ENCODE results near the gene ZNF770. TPM values are rescaled to one million over a fixed set of nuclear protein-coding genes. Genes with fewer than 3 reads are reported as not detected.
A peak's percentile ranks its signal among the peaks of the same experiment; 100 is the strongest.
"Not testable (repeated sequence)": the region's sequence is repeated elsewhere in the genome, so short reads cannot be mapped to it uniquely, and the experiment has no call there.

Gene ZNF770
- polyA plus RNA-seq, 1 experiment: 26.9 TPM

- POLR2A ChIA-PET: interaction anchor here (0.7 kb wide), 1 partner anchor 374 kb away, joined by 4 read pairs; no protein-coding TSS in a partner anchor
- CTCF ChIA-PET: interaction anchor here (0.7 to 3.0 kb wide), 3 partner anchors 15 to 34 kb away, joined by 3 to 20 read pairs (median 4); partner anchors contain the start of gene AQR
- Histone ChIP-seq H3K9me3 (ENCODE audit: control insufficient read depth, insufficient read depth, low read length) (no peaks in the 10 kb centered on the region), H3K4me3 (ENCODE audit: low read depth, low read length) (no peak overlapping the region), H3K27me3 (ENCODE audit: control insufficient read depth, insufficient read depth, low read length) (no peaks in the 10 kb centered on the region), H3K27ac (ENCODE audit: low read depth, low read length) (no peak overlapping the region)
- DNase-seq (ENCODE audit: low read depth, low spot score): no peak
- TF ChIP-seq, protein P1, sequence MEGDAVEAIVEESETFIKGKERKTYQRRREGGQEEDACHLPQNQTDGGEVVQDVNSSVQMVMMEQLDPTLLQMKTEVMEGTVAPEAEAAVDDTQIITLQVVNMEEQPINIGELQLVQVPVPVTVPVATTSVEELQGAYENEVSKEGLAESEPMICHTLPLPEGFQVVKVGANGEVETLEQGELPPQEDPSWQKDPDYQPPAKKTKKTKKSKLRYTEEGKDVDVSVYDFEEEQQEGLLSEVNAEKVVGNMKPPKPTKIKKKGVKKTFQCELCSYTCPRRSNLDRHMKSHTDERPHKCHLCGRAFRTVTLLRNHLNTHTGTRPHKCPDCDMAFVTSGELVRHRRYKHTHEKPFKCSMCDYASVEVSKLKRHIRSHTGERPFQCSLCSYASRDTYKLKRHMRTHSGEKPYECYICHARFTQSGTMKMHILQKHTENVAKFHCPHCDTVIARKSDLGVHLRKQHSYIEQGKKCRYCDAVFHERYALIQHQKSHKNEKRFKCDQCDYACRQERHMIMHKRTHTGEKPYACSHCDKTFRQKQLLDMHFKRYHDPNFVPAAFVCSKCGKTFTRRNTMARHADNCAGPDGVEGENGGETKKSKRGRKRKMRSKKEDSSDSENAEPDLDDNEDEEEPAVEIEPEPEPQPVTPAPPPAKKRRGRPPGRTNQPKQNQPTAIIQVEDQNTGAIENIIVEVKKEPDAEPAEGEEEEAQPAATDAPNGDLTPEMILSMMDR (IDR thresholded peaks at IDR 0.05; ENCODE audit: low read depth, low read length): no peak
Measured at GRCh38 chr15:34984889-34985630, 3.0 kb downstream of the ZNF770 start.

DNA sequence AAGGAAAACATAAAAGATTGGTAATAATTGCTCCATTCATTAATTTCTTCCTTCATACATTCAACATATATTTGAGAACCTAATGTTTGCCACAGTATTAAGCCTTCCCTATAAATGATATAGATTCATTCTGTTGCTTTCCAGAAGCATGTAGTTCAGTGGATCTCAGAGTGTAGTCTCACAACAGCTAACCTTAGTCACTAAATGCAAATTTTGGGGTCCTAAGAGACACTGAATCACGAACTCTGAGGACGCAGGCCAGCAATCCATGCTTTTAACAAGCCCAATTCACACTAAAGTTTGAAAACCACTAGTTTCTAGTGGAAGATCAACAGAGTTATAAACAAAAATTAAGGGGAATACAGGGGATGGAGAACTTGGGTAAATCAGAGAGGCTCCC is 11.3 kb downstream of the ZNF770 start:
- DNase-seq (ENCODE audit: low read depth, low spot score): no peak
- TF ChIP-seq, protein P1 (IDR thresholded peaks at IDR 0.05; ENCODE audit: low read depth, low read length): no peak
- ChIA-PET POLR2A (interaction anchor here (1.0 kb wide), 1 partner anchor 12 kb away, joined by 3 read pairs; the partner anchor contains the start of gene ZNF770), CTCF (no interaction called here)
- Histone ChIP-seq H3K27ac (ENCODE audit: low read depth, low read length) (no peak overlapping the region), H3K27me3 (ENCODE audit: control insufficient read depth, insufficient read depth, low read length) (no peaks in the 10 kb centered on the region), H3K4me3 (ENCODE audit: low read depth, low read length) (no peak overlapping the region), H3K9me3 (ENCODE audit: control insufficient read depth, insufficient read depth, low read length) (no peaks in the 10 kb centered on the region)

- Histone ChIP-seq H3K27me3 (ENCODE audit: control insufficient read depth, insufficient read depth, low read length) (no peaks in the 10 kb centered on the region), H3K27ac (ENCODE audit: low read depth, low read length) (no peak overlapping the region), H3K4me3 (ENCODE audit: low read depth, low read length) (no peak overlapping the region), H3K9me3 (ENCODE audit: control insufficient read depth, insufficient read depth, low read length) (no peaks in the 10 kb centered on the region)
- POLR2A ChIA-PET: interaction anchor here (1.0 kb wide), 1 partner anchor 12 kb away, joined by 3 read pairs; the partner anchor contains the start of gene ZNF770
- DNase-seq (ENCODE audit: low read depth, low spot score): no peak
- TF ChIP-seq, protein P1 (IDR thresholded peaks at IDR 0.05; ENCODE audit: low read depth, low read length): no peak
- CTCF ChIA-PET: no interaction called here
Measured at GRCh38 chr15:34976073-34976472, 12.0 kb downstream of the ZNF770 start.

GRCh38 chr15:34973512-34973911 is 14.6 kb downstream of the ZNF770 start:
- CTCF ChIA-PET: no interaction called here
- POLR2A ChIA-PET: interaction anchor here (0.7 kb wide), 1 partner anchor 14 kb away, joined by 5 read pairs; the partner anchor contains the start of gene ZNF770
- no peaks in the 10 kb centered on the region for H3K27me3 ChIP-seq (ENCODE audit: control insufficient read depth, insufficient read depth, low read length)

GRCh38 chr15:34970098-34970643 is 17.9 kb downstream of the ZNF770 start:
- H3K4me3 ChIP-seq (ENCODE audit: low read depth, low read length): peak overlapping the region; percentile 94
- not testable (repeated sequence) for H3K27me3 ChIP-seq (ENCODE audit: control insufficient read depth, insufficient read depth, low read length); H3K9me3 ChIP-seq (ENCODE audit: control insufficient read depth, insufficient read depth, low read length); H3K27ac ChIP-seq (ENCODE audit: low read depth, low read length); DNase-seq (ENCODE audit: low read depth, low spot score)
- POLR2A ChIA-PET: interaction anchor here (0.7 to 1.5 kb wide), 8 partner anchors 9 to 359 kb away, joined by 3 to 34 read pairs (median 4); partner anchors contain the start of gene ZNF770
- CTCF ChIA-PET: interaction anchor here (0.6 to 2.6 kb wide), 15 partner anchors 10 to 348 kb away, joined by 3 to 23 read pairs (median 8); partner anchors contain the start of gene ZNF770

More at GRCh38 chr15:34973512-34973911, 14.6 kb downstream of the ZNF770 start:
- TF ChIP-seq, protein P1 (IDR thresholded peaks at IDR 0.05; ENCODE audit: low read depth, low read length): no peak
- no peak for DNase-seq (ENCODE audit: low read depth, low spot score)
- Histone ChIP-seq H3K9me3 (ENCODE audit: control insufficient read depth, insufficient read depth, low read length) (peaks cover 2% of the 10 kb centered on the region; the same call in 1 of the 2 replicates), H3K27ac (ENCODE audit: low read depth, low read length) (no peak overlapping the region), H3K4me3 (ENCODE audit: low read depth, low read length) (no peak overlapping the region)

Data from AG04450 (cell line).